IPS DF 6.9 (cell line): ENCODE measurements around the gene S100P.

Source experiments
- DNase-seq: peaks from one replicate; pipeline ENCODE4 v3.0.0-alpha.2; 2013; ENCODE audit warnings: low read depth, low spot score
- H3K27ac ChIP-seq: one replicate; pipeline ENCODE4 v1.5.1; 2013; ENCODE audit warnings: low read length, control low read depth
- H3K27me3 ChIP-seq: 2 replicates; pipeline ENCODE4 v1.6.1; 2013; ENCODE audit warnings: mild to moderate bottlenecking, low read length; ENCODE audit not compliant: control insufficient read depth, insufficient read depth
- H3K36me3 ChIP-seq: 2 replicates; pipeline ENCODE4 v1.6.1; 2013; ENCODE audit warnings: low read length; ENCODE audit not compliant: control insufficient read depth, insufficient read depth
- H3K4me1 ChIP-seq: 2 replicates; pipeline ENCODE4 v1.6.1; 2013; ENCODE audit warnings: low read length; ENCODE audit not compliant: control insufficient read depth, insufficient read depth
- H3K4me3 ChIP-seq: 2 replicates; pipeline ENCODE4 v1.5.1; 2013; ENCODE audit warnings: mild to moderate bottlenecking, low read length
- H3K9me3 ChIP-seq: 2 replicates; pipeline ENCODE4 v1.6.1; 2013; ENCODE audit warnings: low read length, inconsistent platforms; ENCODE audit not compliant: control insufficient read depth, insufficient read depth
- WGBS: extraction: QIAGEN DNeasy Blood & Tissue Kit; methylation state at CpG from one replicate; pipeline ENCODE4 v1.1.7; 2013; ENCODE audit warnings: mixed read lengths, missing lambda C conversion rate; ENCODE audit not compliant: insufficient read length, insufficient coverage; 5-methylcytosine and 5-hydroxymethylcytosine counted together

Gene S100P

GRCh38 chr4:6710996-6711395 lies 17.3 kb downstream of the S100P start:
- no peak for DNase-seq
- no peak overlapping the region for H3K4me3 ChIP-seq
- no peaks in the 10 kb centered on the region for H3K36me3 ChIP-seq
- no CpG with 5 or more reads among the region's 2 CpGs for WGBS
- no peak overlapping the region for H3K27ac ChIP-seq
- no peaks in the 10 kb centered on the region for H3K27me3 ChIP-seq
- H3K9me3 ChIP-seq = no peaks in the 10 kb centered on the region
- peaks cover 2% of the 10 kb centered on the region for H3K4me1 ChIP-seq

DNA sequence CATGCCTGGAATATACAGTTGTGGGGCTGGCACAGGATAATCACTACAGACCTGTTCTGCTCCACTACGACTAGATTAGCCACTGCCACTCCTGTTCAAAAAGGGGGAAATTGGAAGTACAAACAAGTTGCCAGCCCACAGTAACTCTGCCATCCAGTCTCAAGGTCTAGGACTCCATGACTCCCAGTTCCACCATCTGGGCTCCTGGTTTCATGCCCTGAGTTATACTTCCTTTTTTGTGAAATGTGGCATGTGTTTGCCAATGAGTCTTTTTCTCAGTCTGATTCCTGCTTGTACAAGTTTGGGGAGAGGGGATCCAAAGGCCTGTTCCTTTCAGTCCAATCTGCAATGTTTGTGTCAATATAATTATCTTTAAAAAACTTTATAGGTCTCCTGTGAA lies 21.3 kb downstream of the S100P start:
- no peaks in the 10 kb centered on the region; the same call in 1 of the 2 replicates for H3K4me1 ChIP-seq
- H3K27ac ChIP-seq = no peak overlapping the region
- no CpG with 5 or more reads among the region's 1 CpG for WGBS
- no peaks in the 10 kb centered on the region for H3K27me3 ChIP-seq
- H3K4me3 ChIP-seq = no peak overlapping the region
- no peaks in the 10 kb centered on the region for H3K36me3 ChIP-seq
- no peak for DNase-seq
- H3K9me3 ChIP-seq = no peaks in the 10 kb centered on the region

GRCh38 chr4:6715704-6716017 lies 22.0 kb downstream of the S100P start:
- Histone ChIP-seq H3K4me1 (no peaks in the 10 kb centered on the region; the same call in 1 of the 2 replicates), H3K27me3 (no peaks in the 10 kb centered on the region)

DNA sequence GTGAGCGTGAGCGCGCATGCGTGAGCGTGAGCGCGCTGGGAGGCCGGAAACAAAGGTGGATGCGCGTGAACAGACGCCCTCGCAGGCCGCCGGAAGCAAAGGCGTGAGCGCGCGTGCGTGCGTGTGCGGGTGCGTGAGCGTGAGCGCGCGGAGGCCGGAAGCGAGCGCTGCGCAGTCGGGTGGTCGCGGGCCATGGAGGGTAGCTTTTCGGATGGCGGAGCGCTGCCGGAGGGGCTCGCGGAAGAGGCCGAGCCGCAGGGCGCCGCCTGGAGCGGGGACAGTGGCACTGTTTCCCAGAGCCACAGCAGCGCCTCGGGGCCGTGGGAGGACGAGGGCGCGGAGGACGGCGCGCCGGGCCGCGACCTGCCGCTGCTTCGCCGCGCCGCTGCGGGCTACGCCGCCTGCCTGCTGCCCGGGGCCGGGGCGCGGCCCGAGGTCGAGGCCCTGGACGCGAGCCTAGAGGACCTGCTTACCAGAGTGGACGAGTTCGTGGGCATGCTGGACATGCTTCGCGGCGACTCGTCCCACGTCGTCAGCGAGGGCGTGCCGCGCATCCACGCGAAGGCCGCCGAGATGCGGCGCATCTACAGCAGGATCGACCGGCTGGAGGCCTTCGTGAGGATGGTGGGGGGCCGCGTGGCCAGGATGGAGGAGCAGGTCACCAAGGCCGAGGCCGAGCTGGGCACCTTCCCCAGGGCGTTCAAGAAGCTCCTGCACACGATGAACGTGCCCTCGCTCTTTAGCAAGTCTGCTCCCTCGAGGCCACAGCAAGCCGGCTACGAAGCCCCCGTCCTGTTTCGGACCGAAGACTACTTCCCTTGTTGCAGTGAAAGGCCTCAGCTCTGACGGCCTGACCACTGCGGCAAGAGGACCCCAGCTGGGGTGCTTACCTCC lies 22.6 kb downstream of the S100P start, which contains the start of gene BLOC1S4:
BLOC1S4 (plus strand) TSS at position 157 of the 894 bp plus-strand sequence; CDS start at position 193, 36 bp downstream.
- no peaks in the 10 kb centered on the region for H3K27me3 ChIP-seq
- no CpG with 5 or more reads among the region's 109 CpGs for WGBS
- H3K4me1 ChIP-seq = no peaks in the 10 kb centered on the region; the same call in 1 of the 2 replicates
- H3K36me3 ChIP-seq = no peaks in the 10 kb centered on the region
- no peaks in the 10 kb centered on the region for H3K9me3 ChIP-seq
- peak within 1 kb of the TSS; percentile 88 for H3K4me3 ChIP-seq
- peak; percentile 90 for DNase-seq
- H3K27ac ChIP-seq = no peak within 1 kb of the TSS

More at GRCh38 chr4:6715704-6716017, 22.0 kb downstream of the S100P start:
- no peak for DNase-seq
- no CpG with 5 or more reads among the region's 9 CpGs for WGBS
- peak overlapping the region; percentile 88; the same call in 1 of the 2 replicates for H3K4me3 ChIP-seq
- H3K36me3 ChIP-seq = no peaks in the 10 kb centered on the region
- H3K27ac ChIP-seq = no peak overlapping the region
- no peaks in the 10 kb centered on the region for H3K9me3 ChIP-seq

- Histone ChIP-seq H3K27ac (no peak overlapping the region), H3K27me3 (no peaks in the 10 kb centered on the region), H3K9me3 (no peaks in the 10 kb centered on the region), H3K4me3 (peak overlapping the region; percentile 88; the same call in 1 of the 2 replicates), H3K4me1 (no peaks in the 10 kb centered on the region; the same call in 1 of the 2 replicates), H3K36me3 (no peaks in the 10 kb centered on the region)
- DNase-seq = no peak
- no CpG with 5 or more reads among the region's 7 CpGs for WGBS
These were observed 23.4 kb downstream of the S100P start for GRCh38 chr4:6716958-6717655.

DNA sequence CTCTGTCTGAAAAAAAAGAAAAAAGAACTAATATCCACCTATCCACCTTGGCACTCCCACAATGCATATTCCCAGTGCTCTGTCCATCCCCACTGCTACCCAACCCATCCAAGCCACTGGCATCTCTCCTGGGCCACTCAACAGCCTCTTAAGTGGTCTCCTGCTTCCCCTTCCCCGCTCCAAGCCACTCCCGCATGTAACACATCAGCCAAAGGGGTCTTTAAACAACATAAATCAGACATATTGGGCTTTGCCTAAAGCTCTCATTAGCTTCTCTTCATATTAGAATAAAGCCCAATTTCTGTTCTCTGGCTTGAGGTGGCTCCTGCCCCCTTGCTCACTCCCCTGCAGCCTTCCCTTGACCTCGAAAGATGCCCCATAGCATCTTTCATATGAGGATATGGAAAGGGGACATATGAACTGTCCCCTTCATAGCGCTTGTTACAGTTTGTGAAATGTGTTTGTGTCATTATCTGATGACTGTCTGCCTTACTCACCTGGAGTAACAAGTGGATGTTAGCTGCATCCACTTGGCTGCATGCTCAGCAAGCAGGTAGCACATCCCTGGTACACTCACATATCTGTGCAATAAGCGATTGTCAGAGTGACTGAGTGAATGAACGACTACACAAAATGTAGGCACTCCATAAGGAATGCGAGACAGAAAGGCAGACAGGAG lies 25.4 kb downstream of the S100P start:
- DNase-seq = no peak
- no peaks in the 10 kb centered on the region for H3K9me3 ChIP-seq
- no peaks in the 10 kb centered on the region; the same call in 1 of the 2 replicates for H3K4me1 ChIP-seq
- H3K27me3 ChIP-seq = no peaks in the 10 kb centered on the region
- H3K4me3 ChIP-seq = no peak overlapping the region
- H3K36me3 ChIP-seq = no peaks in the 10 kb centered on the region
- WGBS = no CpG with 5 or more reads among the region's 7 CpGs
- no peak overlapping the region for H3K27ac ChIP-seq

- Histone ChIP-seq H3K27ac (no peak overlapping the region), H3K4me3 (no peak overlapping the region), H3K9me3 (no peaks in the 10 kb centered on the region), H3K4me1 (no peaks in the 10 kb centered on the region; the same call in 1 of the 2 replicates), H3K27me3 (no peaks in the 10 kb centered on the region), H3K36me3 (no peaks in the 10 kb centered on the region)
- no peak for DNase-seq
- no CpG with 5 or more reads among the region's 8 CpGs for WGBS
These were observed 26.0 kb downstream of the S100P start for GRCh38 chr4:6719611-6720179.

DNA sequence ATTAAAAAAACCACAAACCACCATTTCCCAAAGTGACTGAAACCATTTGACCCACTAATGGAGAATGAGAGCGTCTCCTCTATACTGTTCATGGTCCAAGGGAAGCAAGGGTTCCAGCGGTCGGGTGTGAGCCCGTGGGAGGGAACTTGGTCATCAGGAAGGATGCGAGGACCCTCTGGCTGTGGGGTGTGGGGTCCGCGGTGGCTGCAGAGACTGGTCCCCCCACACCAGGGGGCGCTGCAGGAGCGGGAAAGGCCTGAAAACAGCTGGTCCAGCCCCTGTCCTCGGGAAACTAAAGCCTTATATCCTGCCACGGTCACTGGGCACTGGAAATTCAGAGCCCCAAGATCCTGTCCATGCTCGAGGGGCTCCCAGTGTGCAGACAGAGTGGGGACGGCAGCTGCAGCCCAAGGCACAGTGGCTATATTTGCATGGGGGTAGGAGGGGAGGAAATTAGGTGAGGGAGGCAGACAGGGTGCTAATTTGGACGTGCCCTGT lies 26.6 kb downstream of the S100P start:
- Histone ChIP-seq H3K27me3 (no peaks in the 10 kb centered on the region), H3K4me3 (no peak overlapping the region), H3K27ac (no peak overlapping the region), H3K36me3 (no peaks in the 10 kb centered on the region), H3K4me1 (no peaks in the 10 kb centered on the region; the same call in 1 of the 2 replicates), H3K9me3 (no peaks in the 10 kb centered on the region)
- WGBS = no CpG with 5 or more reads among the region's 14 CpGs
- DNase-seq = no peak

DNA sequence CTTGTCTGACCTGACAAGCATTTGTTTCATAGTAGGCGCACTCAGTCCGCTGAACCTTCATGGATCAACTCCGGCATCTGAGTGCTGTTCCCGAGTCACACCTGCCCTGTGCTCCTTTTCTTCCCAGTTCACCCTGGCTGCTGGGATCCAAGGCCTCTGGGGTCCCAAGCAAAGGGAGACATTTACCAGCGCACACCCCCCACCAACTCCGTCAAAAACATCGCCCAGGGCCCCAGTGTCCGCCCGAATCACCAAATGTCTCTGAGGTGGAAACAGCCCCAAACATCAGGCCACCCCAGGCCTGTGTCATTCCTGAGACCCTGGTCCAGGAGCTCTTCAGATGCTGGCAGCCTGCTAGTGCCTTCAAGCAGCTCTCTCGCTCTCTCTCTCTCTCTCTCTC lies 27.4 kb downstream of the S100P start:
- no peaks in the 10 kb centered on the region for H3K4me1 ChIP-seq

GRCh38 chr4:6722891-6723290 lies 29.2 kb downstream of the S100P start:
- H3K36me3 ChIP-seq = no peaks in the 10 kb centered on the region
- no peak overlapping the region for H3K4me3 ChIP-seq
- no peak for DNase-seq
- no peaks in the 10 kb centered on the region for H3K27me3 ChIP-seq
- H3K4me1 ChIP-seq = no peaks in the 10 kb centered on the region
- H3K27ac ChIP-seq = no peak overlapping the region
- WGBS = no CpG with 5 or more reads among the region's 12 CpGs
- no peaks in the 10 kb centered on the region for H3K9me3 ChIP-seq

More for the DNA sequence above, 27.4 kb downstream of the S100P start:
- H3K27ac ChIP-seq = no peak overlapping the region
- WGBS = no CpG with 5 or more reads among the region's 10 CpGs
- H3K9me3 ChIP-seq = no peaks in the 10 kb centered on the region
- H3K4me3 ChIP-seq = no peak overlapping the region
- DNase-seq = no peak
- no peaks in the 10 kb centered on the region for H3K27me3 ChIP-seq
- H3K36me3 ChIP-seq = no peaks in the 10 kb centered on the region
